Hematopoietic multipotent progenitor cell (in vitro differentiated cells): ENCODE results near the gene CPN1. TPM values are rescaled to one million over a fixed set of nuclear protein-coding genes. Genes with fewer than 3 reads are reported as not detected.
"Not testable (repeated sequence)": the region's sequence is repeated elsewhere in the genome, so short reads cannot be mapped to it uniquely, and the experiment has no call there.

ENCODE experiments used
- DNase-seq, 3 donors: peaks; one replicate each; pipeline ENCODE4 v3.0.0-alpha.2; 2011 to 2015; ENCODE audit warnings: low read depth in 2 of 3, low spot score in 2 of 3
- total RNA-seq: library from RNA; depleted of rRNA; stranded (reverse); fragments of >200 nt; gene quantifications from one replicate; pipeline ENCODE4 v1.2.3, GENCODE V29; 2012

The CPN1 gene
- total RNA-seq: not detected

GRCh38 chr10:100081075-100082001, at the start of gene CPN1:
CPN1 (minus strand) TSS chr10:100081869; CDS start chr10:100081625, 244 bp downstream.
- DNase-seq: no peak

DNA sequence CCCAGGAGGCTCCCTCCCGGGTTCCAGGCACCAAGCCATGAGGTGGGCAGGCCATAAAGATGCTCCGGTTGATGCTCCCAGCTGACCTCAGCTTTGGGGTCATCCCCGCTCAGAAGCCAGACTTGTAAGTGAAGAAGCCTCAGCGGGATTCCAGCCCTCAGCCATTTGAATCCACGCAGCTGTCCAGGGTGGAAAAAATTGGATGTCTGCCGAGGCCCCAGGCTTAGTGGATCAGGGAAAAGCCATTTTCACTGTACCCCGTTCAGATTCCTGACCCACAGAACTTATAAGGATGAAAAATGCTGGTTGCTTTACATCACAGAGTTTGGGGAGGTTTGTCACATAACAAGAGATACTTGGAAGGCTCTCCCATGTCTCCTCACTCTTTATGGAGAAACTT, 49.2 kb upstream of the CPN1 start:
- no peak for DNase-seq

DNA sequence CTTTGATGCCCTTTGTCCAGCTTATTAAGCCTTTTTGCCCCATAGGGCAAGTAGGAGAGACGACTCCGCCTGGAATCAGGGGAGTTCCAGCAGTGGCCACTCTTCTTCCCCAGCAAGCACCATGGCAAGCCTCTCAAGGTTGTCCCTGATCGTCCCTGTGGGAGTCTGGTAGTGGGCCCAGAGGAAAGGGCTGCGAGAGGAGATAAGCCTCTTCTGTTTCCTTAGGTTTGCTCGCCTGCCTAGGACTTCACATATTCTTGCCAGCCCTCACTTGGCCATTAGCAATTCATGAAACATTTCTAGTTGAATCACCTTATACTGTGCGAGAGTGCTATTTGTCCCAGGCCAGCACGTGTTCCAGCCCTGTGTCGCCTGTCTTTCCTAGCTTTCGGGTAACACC, 47.8 kb upstream of the CPN1 start:
- peak in 2 of 3 donors; percentile 33 to 58 for DNase-seq

DNA sequence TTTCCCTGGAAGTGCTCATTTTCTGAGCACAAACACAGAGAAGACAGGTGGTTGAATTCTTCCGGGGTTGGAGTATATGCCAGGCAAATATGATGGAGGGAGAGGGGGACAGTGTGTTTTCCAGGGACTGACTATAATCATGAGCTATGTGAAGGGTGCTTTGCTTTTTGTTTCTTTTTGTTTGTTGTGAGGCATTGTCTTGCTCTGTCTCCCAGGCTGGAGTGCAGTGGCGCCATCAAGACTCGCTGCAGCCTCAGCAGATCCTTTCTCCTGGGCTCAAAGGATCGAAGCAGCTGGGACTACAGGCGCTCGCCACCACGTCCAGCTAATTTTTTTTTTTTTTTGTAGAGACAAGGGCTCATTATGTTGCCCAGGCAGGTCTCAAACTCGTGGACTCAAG, 47.3 kb upstream of the CPN1 start:
- no peak for DNase-seq

GRCh38 chr10:100125335-100125734, 43.7 kb upstream of the CPN1 start:
- DNase-seq: not testable (repeated sequence)

GRCh38 chr10:100124097-100124496, 42.4 kb upstream of the CPN1 start:
- no peak for DNase-seq

DNA sequence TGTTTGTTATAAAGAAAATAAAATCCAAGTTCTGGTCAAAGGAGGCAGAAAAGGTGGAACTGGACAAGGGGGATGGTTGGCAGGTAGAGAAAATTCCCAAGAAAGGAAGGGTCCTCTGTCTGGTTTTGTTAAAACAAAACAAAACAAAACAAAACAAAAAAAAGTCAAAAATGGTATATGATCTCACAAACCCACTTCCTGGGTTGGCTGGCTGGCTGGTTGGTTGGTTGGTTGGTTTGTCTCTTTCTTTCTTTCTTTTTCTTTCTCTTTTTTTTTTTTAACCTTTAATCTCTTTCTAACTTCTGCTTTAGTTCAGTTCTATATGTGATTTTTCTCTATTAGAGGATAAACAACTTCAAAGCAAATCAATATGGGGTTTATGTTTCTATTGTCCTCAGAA, 41.1 kb upstream of the CPN1 start:
- DNase-seq: no peak

GRCh38 chr10:100120550-100120949, 38.9 kb upstream of the CPN1 start:
- no peak for DNase-seq

GRCh38 chr10:100119726-100120125, 38.1 kb upstream of the CPN1 start:
- DNase-seq: no peak

- no peak for DNase-seq
Measured at GRCh38 chr10:100114976-100115770, 33.5 kb upstream of the CPN1 start.

- no peak for DNase-seq
Measured at GRCh38 chr10:100114460-100114859, 32.8 kb upstream of the CPN1 start.

- no peak for DNase-seq
Measured at GRCh38 chr10:100109670-100110069, 28.0 kb upstream of the CPN1 start.

GRCh38 chr10:100106865-100107264, 25.2 kb upstream of the CPN1 start:
- no peak for DNase-seq

DNA sequence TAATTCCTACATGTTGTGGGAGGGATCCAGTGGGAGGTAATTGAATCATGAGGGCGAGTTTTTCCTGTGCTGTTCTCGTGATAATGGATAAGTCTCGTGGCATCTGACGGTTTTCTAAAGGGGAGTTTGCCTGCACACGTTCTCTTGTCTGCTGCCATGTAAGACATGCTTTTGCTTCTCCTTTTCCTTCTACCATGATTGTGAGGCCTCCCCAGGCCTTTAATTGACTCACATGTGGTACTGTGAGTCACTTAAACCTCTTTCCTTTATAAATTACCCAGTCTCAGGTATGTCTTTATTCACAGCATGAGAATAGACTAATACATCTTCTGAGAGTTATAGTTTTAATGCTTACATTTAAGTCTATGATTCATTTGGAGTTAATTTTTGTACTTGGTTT, 22.6 kb upstream of the CPN1 start:
- DNase-seq: no peak

DNA sequence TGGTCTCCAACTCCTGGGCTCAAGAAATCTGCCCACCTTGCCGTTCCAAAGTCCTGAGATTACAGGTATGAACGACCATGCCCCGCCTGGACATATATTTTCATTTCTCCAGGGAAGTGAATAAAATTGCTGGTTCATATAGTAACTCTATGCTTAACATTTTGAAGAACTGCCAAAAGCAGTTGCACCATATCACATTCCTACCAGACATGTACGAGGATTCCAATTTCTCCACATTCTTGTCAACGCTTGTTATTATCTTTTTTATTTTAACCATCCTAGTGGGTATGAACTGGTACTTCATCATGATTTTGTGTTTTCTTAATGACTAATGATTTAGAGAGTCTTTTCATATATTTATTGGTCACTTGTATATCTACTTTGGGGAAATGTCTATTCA, 21.9 kb upstream of the CPN1 start:
- DNase-seq: no peak

- DNase-seq: no peak
Measured at GRCh38 chr10:100101192-100102076, 19.8 kb upstream of the CPN1 start.

GRCh38 chr10:100100651-100101184, 19.0 kb upstream of the CPN1 start:
- DNase-seq: peak in 2 of 3 donors; percentile 26 to 42

DNA sequence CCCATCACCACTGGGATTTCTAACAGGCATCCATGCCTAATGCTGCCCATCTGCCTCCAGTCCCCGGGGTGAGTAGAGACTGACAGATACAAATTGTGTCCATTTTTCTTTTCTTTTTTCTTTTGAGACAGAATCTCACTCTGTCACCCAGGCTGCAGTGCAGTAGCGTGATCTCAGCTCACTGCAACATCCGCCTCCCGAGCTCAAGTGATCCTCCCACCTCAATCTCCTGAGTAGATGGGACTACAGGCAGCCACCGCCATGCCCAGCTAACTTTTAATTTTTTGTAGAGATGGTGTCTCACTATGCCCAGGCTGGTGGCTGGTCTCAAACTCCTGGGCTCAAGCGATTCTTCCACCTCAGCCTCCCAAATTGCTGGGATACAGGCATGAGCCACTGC, 7.6 kb upstream of the CPN1 start:
- no peak for DNase-seq

DNA sequence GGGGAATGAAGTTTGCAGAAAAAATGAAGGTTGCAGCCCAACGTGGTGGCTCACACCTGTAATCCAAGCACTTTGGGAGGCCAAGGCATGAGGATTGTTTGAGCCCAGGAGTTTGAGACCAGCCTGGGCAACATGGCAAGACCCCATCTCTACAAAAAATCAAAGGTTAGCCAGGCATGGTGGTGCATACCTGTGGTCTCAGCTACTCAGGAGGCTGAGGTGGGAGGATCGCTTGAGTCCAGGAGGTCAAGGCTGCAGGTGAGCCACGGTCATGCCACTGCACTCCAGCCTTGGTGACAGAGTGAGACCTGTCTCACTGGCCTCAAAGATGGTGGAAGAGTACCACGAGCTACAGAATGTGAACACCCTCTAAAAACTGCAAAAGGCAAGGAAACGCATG, 5.0 kb upstream of the CPN1 start:
- not testable (repeated sequence) for DNase-seq

- DNase-seq: no peak
Measured at GRCh38 chr10:100085596-100085995, 3.9 kb upstream of the CPN1 start.
